Measurements from ENCODE around the gene WFDC1. TPM values are rescaled to one million over a fixed set of nuclear protein-coding genes. Genes with fewer than 3 reads are reported as not detected.

WFDC1 gene
- total RNA-seq, 1 donor from 2014 or later: 0.24 TPM

DNA sequence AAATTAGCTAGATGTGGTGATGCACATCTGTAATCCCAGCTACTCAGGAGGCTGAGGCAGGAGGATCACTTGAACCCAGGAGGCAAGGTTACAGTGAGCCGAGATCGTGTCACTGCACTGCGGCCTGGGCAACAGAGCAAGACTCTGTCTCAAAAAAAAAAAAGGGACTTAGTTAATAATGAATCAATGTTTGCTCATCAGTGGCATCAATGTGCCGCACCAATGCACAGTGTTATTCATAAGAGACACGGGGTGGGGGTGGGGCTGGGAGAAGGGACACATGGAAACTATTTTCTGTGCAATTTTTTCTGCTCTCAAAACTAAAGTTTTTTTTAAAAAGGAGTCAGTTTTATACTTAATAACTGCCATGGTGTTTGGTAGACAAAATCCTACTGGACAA, 66.9 kb downstream of the WFDC1 start:
- H3K4me3 Mint-ChIP-seq (ENCODE audit: unreplicated experiment): no peak overlapping the region
- TF ChIP-seq, protein P1, sequence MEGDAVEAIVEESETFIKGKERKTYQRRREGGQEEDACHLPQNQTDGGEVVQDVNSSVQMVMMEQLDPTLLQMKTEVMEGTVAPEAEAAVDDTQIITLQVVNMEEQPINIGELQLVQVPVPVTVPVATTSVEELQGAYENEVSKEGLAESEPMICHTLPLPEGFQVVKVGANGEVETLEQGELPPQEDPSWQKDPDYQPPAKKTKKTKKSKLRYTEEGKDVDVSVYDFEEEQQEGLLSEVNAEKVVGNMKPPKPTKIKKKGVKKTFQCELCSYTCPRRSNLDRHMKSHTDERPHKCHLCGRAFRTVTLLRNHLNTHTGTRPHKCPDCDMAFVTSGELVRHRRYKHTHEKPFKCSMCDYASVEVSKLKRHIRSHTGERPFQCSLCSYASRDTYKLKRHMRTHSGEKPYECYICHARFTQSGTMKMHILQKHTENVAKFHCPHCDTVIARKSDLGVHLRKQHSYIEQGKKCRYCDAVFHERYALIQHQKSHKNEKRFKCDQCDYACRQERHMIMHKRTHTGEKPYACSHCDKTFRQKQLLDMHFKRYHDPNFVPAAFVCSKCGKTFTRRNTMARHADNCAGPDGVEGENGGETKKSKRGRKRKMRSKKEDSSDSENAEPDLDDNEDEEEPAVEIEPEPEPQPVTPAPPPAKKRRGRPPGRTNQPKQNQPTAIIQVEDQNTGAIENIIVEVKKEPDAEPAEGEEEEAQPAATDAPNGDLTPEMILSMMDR (IDR thresholded peaks at IDR 0.05): no peak
- no peak for DNase-seq (ENCODE audit: extremely low spot score, unreplicated experiment)
- no peaks in the 10 kb centered on the region for H3K36me3 Mint-ChIP-seq (ENCODE audit: unreplicated experiment)
- peaks cover 55% of the 10 kb centered on the region for H3K27me3 Mint-ChIP-seq (ENCODE audit: unreplicated experiment)
- no peak overlapping the region for H3K27ac Mint-ChIP-seq (ENCODE audit: unreplicated experiment)
- no peaks in the 10 kb centered on the region for H3K4me1 Mint-ChIP-seq (ENCODE audit: unreplicated experiment)
- H3K9me3 Mint-ChIP-seq (ENCODE audit: unreplicated experiment): no peaks in the 10 kb centered on the region

DNA sequence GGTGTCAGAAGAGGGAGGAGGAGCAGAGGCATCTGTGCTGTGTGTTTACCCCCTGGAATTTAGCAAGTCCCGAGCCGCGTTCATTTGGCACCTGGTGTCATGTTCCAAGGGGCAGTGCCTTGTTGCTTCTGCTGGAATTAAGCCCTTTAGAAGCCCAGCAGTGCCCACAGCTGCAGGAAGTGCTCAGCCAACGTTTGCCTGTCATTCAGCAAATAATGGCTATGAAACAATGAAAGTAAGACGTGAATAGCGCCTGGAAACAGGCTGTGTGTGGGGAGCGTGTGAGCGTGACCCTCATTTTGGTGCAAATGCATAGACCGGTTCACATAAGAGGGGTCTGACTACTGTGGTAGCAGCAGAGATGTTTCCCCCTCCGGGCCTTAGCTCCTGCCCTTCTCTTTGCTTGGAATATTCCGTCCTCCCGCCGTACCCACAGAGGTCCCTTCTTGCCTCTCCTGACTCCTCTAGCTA, 67.8 kb downstream of the WFDC1 start:
- H3K36me3 Mint-ChIP-seq (ENCODE audit: unreplicated experiment): no peaks in the 10 kb centered on the region
- DNase-seq (ENCODE audit: extremely low spot score, unreplicated experiment): no peak
- H3K4me3 Mint-ChIP-seq (ENCODE audit: unreplicated experiment): no peak overlapping the region
- no peaks in the 10 kb centered on the region for H3K9me3 Mint-ChIP-seq (ENCODE audit: unreplicated experiment)
- TF ChIP-seq, protein P1 (IDR thresholded peaks at IDR 0.05): no peak
- no peaks in the 10 kb centered on the region for H3K4me1 Mint-ChIP-seq (ENCODE audit: unreplicated experiment)
- H3K27ac Mint-ChIP-seq (ENCODE audit: unreplicated experiment): no peak overlapping the region
- peaks cover 55% of the 10 kb centered on the region for H3K27me3 Mint-ChIP-seq (ENCODE audit: unreplicated experiment)

DNA sequence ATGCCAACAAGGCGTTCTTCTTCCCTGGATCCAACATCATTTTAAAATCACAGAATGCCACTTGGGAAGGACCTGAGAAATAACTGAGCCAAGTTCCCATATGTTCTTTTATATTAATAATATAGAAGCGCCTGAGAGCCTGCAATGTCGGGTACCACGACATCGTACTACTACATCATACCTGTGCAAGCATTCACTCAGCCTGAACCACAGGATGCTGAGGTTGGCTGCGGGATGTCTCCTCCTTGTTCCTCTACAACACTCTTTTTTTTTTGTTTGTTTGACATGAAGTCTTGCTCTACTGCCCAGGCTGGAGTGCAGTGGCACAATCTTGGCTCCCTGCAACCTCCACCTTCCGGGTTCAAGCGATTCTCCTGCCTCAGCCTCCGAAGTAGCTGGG, 71.5 kb downstream of the WFDC1 start:
- Mint-ChIP-seq H3K4me3 (ENCODE audit: unreplicated experiment) (no peak overlapping the region), H3K27me3 (ENCODE audit: unreplicated experiment) (peaks cover 62% of the 10 kb centered on the region), H3K27ac (ENCODE audit: unreplicated experiment) (no peak overlapping the region), H3K4me1 (ENCODE audit: unreplicated experiment) (peaks cover 3% of the 10 kb centered on the region), H3K36me3 (ENCODE audit: unreplicated experiment) (no peaks in the 10 kb centered on the region), H3K9me3 (ENCODE audit: unreplicated experiment) (no peaks in the 10 kb centered on the region)
- no peak for DNase-seq (ENCODE audit: extremely low spot score, unreplicated experiment)
- TF ChIP-seq, protein P1 (IDR thresholded peaks at IDR 0.05): no peak

DNA sequence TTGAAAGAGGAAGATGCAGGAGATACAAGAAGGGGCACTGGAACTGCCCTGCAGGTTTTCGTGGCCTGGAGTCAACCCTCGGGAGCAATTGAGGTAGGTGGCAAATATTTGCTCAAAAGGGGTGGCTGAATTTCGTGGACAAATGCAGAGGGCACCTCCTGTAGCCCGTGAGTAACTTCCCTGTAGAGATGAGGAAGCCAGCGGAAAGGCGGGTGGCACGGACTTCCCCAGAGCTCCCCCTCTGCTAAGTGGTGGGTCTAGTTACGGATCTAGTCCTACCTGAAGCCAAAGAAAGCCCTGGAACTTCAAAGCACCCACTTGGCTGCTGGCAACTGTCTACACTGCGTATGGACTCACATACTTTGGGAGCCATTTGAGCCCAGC, 72.6 kb downstream of the WFDC1 start:
- Mint-ChIP-seq H3K27me3 (ENCODE audit: unreplicated experiment) (peaks cover 69% of the 10 kb centered on the region), H3K4me1 (ENCODE audit: unreplicated experiment) (peaks cover 3% of the 10 kb centered on the region), H3K4me3 (ENCODE audit: unreplicated experiment) (no peak overlapping the region), H3K9me3 (ENCODE audit: unreplicated experiment) (no peaks in the 10 kb centered on the region), H3K36me3 (ENCODE audit: unreplicated experiment) (no peaks in the 10 kb centered on the region), H3K27ac (ENCODE audit: unreplicated experiment) (no peak overlapping the region)
- TF ChIP-seq, protein P1 (IDR thresholded peaks at IDR 0.05): no peak
- DNase-seq (ENCODE audit: extremely low spot score, unreplicated experiment): no peak

DNA sequence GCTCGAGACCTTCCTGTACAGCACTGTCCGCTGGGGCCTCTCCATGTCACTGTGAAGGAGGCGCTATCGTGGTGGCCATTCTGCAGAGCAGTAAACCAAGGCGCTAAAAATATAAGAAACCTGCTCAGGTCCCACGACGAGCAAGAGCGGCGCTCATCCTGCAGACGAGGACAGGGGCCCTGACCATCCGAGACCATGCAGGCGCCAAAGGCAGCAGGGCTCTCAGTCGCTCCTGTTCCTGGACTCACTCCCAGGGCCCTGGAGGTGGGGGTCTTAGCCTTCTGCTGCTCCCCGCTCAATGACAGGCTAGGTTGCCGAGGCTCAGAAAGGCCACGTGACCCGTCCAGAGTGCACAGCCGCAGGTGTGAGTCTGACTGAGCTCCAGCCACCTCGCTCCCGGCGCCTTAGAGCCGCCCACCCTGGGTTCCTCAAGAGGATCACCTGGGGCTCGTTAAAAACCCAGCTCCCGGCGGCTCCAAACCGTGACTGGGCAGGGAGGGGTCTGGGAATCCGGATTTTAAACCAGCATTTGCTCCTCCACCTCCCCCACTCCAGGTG, 73.2 kb downstream of the WFDC1 start:
- TF ChIP-seq, protein P1 (IDR thresholded peaks at IDR 0.05): no peak
- no peaks in the 10 kb centered on the region for H3K9me3 Mint-ChIP-seq (ENCODE audit: unreplicated experiment)
- no peak for DNase-seq (ENCODE audit: extremely low spot score, unreplicated experiment)
- H3K4me3 Mint-ChIP-seq (ENCODE audit: unreplicated experiment): no peak overlapping the region
- no peak overlapping the region for H3K27ac Mint-ChIP-seq (ENCODE audit: unreplicated experiment)
- peaks cover 3% of the 10 kb centered on the region for H3K4me1 Mint-ChIP-seq (ENCODE audit: unreplicated experiment)
- H3K36me3 Mint-ChIP-seq (ENCODE audit: unreplicated experiment): no peaks in the 10 kb centered on the region
- H3K27me3 Mint-ChIP-seq (ENCODE audit: unreplicated experiment): peaks cover 67% of the 10 kb centered on the region
